Putamen (tissue), 1 donor: ENCODE results near the gene NT5C3A.
"Not testable (repeated sequence)": the region's sequence is repeated elsewhere in the genome, so short reads cannot be mapped to it uniquely, and the experiment has no call there.

Experiments used
- DNase-seq: peaks from one replicate; pipeline ENCODE4 v3.0.0-alpha.2; 2016; ENCODE audit warnings: low spot score

The NT5C3A gene

GRCh38 chr7:33062023-33062781 lies at the start of gene NT5C3A:
Gene NT5C3A, minus strand, starts transcription at chr7:33062776. Its CDS starts 71 bp downstream, at chr7:33062705.
- peak; percentile 29 for DNase-seq

GRCh38 chr7:33111614-33112013 lies 49.0 kb upstream of the NT5C3A start:
- no peak for DNase-seq

- no peak for DNase-seq
Measured at GRCh38 chr7:33109758-33110238, 47.2 kb upstream of the NT5C3A start.

GRCh38 chr7:33109005-33109757 lies 46.6 kb upstream of the NT5C3A start, which contains the start of gene RP9:
Gene RP9, minus strand, starts transcription at chr7:33109404. Its CDS starts 32 bp downstream, at chr7:33109372.
- peak; percentile 75 for DNase-seq

GRCh38 chr7:33108554-33109004 lies 46.0 kb upstream of the NT5C3A start:
- peak; percentile 25 for DNase-seq

- DNase-seq: peak; percentile 15
Measured at GRCh38 chr7:33107136-33108066, 44.8 kb upstream of the NT5C3A start.

- DNase-seq: no peak
Measured at GRCh38 chr7:33101906-33102305, 39.3 kb upstream of the NT5C3A start.

GRCh38 chr7:33100770-33101169 lies 38.2 kb upstream of the NT5C3A start:
- no peak for DNase-seq

GRCh38 chr7:33099154-33099940 lies 36.8 kb upstream of the NT5C3A start:
- no peak for DNase-seq

GRCh38 chr7:33094745-33095275 lies 32.2 kb upstream of the NT5C3A start:
- not testable (repeated sequence) for DNase-seq

GRCh38 chr7:33093266-33093665 lies 30.7 kb upstream of the NT5C3A start:
- DNase-seq: no peak

- no peak for DNase-seq
Measured at GRCh38 chr7:33091641-33092191, 29.1 kb upstream of the NT5C3A start.

- DNase-seq: no peak
Measured at GRCh38 chr7:33091111-33091531, 28.5 kb upstream of the NT5C3A start.

GRCh38 chr7:33089142-33089541 lies 26.6 kb upstream of the NT5C3A start:
- no peak for DNase-seq

- DNase-seq: no peak
Measured at GRCh38 chr7:33087858-33088257, 25.3 kb upstream of the NT5C3A start.

GRCh38 chr7:33087356-33087755 lies 24.8 kb upstream of the NT5C3A start:
- DNase-seq: no peak

GRCh38 chr7:33079763-33080690 lies 17.5 kb upstream of the NT5C3A start:
- no peak for DNase-seq

- DNase-seq: no peak
Measured at GRCh38 chr7:33079096-33079495, 16.5 kb upstream of the NT5C3A start.

- no peak for DNase-seq
Measured at GRCh38 chr7:33076737-33077136, 14.2 kb upstream of the NT5C3A start.
